GM12892 (cell line): ENCODE data around the gene ISLR.

ENCODE experiments used
- POLR2A ChIP-seq: IDR thresholded peaks from 2 replicates; pipeline ENCODE4 v1.6.1; 2011; ENCODE audit warnings: low read depth, low read length, control low read depth
- POLR2AphosphoS5 ChIP-seq: IDR thresholded peaks from 2 replicates; pipeline ENCODE4 v1.6.1; 2011; ENCODE audit warnings: low read depth, low read length, control low read depth
- TAF1 ChIP-seq: IDR thresholded peaks from 2 replicates; pipeline ENCODE4 v1.6.1; 2011; ENCODE audit warnings: low read depth, mild to moderate bottlenecking, control low read depth, low read length, borderline replicate concordance

DNA sequence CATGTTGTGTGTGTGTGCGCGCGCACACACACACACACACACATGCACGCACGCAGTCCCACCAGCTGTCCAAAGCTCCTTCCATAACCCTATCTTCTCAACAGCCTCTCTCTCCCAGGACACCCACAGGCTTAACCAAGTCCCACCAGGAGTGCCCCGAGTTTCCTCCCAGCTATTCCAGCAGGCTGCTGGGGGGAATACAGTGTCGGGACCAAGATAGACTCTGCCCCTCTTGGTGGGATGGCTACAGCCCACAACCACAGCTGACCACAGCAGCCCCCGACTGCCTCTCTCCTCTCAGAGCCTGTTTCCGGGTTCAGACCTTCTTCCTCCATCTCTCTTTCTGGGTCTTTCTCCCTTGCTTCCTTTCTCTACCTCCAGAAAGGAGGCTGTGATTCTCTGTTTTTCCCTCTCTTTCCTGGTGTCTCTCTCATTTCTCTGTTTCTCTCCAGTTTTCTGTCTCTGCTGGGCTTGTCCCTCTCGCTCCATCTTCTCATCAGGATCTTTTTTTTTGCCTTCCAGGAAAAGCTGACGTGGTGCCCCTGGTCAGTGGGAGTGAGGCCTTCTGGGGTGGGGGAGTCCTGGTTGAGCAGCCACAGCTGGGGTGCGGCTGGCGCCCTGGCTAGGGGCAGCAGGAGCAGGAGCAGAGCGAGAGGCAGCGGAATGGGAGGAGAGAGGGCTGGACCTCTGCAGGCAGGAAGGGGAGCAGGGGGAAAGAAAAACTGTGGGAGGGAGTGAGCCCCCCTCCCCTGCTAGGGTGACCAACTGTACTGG, 3.3 kb upstream of the ISLR start:
- TF ChIP-seq POLR2A (no peak), POLR2AphosphoS5 (no peak), TAF1 (no peak)
